D341Med (cell line): ENCODE measurements around the gene MUTYH.

ENCODE experiments used
- DNase-seq: peaks from one replicate; pipeline ENCODE4 v3.0.0; 2012; ENCODE audit warnings: low spot score

MUTYH gene

GRCh38 chr1:45348966-45349677 is 8.9 kb upstream of the MUTYH start:
- no peak for DNase-seq

GRCh38 chr1:45348609-45348965 is 8.3 kb upstream of the MUTYH start:
- DNase-seq: no peak

GRCh38 chr1:45348020-45348419 is 7.8 kb upstream of the MUTYH start:
- no peak for DNase-seq

DNA sequence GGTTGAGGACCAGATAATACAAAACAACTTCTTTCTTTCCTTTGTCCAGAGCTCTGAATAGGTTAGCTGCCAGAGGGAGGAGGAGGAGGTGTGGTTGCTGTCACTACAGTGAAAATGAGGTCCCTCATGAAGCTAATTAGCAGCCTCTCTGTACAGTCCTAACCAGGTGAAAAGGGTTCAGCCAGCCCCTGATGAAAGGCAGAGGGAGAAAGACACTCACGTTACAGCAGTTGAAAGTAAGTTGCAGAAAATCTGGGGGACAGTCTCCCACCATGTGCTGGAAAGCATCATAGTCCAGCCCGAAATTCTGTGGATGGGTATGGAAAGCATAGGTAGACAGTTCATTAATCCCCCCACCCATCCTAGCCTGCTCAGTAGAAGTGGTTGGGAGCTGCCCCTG is 6.2 kb upstream of the MUTYH start:
- no peak for DNase-seq

GRCh38 chr1:45345014-45345413 is 4.8 kb upstream of the MUTYH start:
- DNase-seq: no peak

DNA sequence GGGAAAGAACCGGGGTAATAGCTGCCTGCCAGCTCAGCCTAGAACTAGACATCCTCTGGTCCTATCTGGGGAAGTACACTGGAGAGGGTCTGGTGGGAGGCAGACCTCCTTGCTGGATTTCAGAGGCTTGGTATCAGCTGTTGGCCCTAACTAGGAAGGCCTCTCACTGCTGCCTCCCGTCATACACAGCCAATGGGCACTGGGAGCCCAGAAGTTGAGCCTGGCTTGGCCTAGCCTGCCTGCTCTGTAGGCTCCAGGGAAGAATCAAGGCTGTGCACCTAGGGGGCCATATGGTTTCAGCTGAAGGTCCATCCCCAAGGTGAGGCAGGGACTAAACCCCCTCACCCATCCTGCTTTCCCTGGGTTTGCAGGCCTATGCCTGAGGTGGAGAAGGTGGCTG is 4.3 kb upstream of the MUTYH start:
- no peak for DNase-seq

- no peak for DNase-seq
Measured at GRCh38 chr1:45340816-45341466, 701 bp upstream of the MUTYH start.

DNA sequence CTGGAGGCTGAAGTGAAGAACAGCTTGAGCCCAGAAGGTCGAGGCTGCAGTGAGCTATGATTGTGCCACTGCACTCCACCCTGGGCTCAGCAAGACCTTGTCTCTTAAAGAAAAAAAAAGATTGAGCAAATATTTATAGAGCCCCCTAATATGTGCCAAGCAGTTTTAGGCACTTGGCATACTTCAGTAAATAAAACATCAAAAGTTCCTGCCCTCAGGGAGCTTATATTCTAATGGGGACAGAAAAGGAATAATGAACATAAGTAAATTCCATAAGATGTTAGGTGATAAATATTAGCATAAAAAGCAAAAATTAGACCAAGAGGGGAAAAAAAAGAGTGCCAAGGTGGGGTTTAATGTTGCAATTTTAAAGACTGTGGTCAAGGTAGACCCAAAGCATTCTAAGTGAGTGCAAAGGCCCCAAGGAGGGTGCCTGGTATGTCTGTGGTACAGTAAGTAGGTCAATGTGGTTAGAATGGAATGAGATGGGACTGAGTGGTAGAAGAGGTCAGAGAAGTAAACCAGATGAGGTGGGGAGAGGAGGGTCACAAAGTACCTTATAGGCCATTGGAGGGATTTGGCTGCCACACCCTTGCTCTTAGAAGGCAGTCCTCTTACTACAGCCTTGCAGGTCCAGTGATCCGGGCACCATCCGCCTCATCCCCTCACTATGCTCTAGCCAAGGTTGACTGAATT is 2.5 kb downstream of the MUTYH start:
- DNase-seq: no peak

DNA sequence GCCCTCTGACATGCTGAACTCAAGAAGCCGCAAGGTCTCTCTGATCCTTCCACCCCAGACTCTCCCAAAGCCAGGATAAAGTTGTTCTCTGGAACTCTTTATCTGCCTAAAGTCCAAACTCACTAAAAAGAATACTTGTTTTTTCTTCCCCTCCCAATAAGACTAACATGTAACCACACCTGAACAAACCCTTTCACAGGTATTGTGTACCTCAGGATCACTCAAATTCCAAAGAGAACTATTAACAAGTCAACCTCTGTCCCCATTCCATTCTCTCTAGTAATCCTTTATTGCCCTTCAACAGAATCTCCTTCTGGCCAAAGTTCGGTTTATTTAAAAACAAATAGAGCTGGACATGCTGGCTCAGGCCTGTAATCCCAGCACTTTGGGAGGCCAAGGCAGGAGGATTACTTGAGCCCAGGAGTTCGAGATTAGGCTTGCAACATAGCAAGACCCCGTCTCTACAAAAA is 4.3 kb downstream of the MUTYH start:
- DNase-seq: no peak

DNA sequence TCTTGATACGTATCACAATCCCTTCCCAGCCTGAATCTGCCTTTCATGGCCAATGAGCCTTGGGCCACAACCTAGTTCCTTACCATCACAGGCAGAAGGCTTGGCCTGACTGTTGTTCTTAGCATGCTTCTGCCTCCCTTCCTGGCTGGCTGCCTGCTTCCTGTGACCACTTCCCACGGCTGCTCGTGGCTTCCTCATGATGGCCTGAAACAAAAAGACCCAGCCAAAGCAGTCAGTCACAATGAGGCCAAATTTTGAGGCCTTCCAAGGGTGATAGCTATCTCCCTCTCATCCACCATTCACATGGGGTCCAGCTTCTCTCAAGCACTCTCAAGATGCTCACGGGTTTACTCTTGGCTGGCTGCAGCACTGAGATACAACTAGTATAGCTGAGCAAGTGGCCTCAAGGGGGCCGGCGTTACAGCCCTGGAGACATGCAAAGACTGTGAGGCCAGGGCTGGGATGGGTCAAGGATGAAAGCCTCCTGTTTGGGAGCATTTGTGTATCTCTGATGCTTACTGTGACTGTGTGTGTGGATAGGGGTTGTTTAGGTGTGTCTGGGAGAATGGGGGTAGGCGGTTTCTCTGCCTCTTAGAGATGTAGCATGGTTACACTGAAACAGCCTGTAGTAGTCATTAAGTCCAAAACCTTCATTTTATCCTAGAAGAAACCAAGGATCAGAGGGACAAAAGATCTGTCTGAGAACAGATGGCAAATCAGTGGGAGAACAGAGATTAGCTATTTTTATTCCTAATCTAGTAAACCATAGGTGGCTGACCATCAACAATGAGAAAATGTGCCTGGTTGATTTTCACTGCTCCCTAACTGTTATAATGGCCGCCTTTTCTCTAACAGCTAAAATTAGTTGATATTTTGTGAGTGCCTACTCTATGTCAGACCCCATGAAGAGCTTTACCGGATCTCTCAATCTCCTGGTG is 5.7 kb downstream of the MUTYH start:
- DNase-seq: no peak

GRCh38 chr1:45332346-45332720 is 7.9 kb downstream of the MUTYH start:
- DNase-seq: no peak

DNA sequence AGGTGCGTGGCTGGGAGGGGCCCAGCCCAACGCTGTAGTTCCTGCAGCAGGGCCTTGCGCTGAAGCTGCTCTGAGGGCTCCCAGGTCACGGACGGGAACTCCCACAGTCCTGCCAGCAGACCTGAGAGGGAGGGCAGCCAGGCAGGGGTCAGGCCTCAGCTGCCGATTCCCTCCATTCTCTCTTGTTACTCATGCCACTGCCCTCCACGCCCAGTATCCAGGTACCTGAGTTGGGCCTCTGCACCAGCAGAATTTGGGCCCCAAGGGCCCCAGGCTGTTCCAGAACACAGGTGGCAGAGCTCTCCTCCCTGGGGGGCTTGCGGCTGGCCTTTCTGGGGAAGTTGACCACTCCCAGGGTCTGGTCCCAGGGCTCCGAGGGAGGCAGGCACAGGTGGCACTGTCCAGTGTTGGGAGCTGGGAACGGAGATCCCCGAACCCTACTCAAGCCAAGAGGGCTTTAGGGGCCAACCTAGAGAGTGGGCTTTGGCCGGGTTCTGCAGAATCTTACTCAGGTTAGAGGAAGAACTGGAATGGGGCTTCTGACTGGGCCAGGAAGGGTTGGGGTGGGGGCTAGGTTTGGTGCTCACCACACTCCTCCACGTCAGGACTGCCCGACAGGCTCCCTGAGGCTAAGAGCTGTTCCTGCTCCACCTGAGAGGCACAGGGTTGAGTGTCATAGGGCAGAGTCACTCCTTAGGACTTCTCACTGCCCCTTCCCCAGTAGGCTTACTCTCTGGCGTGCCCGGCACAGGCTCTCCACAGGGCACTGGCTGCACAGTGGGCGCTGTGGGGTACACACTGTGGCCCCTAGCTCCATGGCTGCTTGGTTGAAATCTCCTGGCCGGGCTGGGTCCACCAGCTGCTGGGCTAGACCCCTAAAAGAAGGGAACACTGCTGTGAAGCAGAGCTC is 8.5 kb downstream of the MUTYH start:
- no peak for DNase-seq

GRCh38 chr1:45329445-45329844 is 10.8 kb downstream of the MUTYH start:
- DNase-seq: no peak

DNA sequence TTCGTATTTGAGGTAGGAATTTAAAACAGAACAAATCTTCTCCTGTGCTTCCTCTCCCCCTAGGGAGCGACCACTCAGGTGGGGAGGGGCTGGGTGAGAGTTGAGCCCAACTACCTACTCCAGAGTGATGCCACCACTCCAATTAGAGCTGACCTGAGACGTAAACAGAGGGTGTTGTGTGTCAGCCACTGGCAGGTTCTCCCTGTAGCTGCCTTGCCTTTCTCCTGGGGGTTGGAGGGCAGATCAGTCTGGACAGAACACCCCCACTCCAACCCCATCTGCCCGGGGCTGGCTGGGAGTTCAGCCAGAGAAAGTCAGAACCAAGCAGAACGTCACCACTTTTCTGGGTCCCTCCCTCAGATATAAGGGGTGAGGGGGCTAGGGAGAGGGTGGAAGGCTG is 11.6 kb downstream of the MUTYH start:
- DNase-seq: no peak

- peak; percentile 54 for DNase-seq
Measured at GRCh38 chr1:45327644-45328515, 12.4 kb downstream of the MUTYH start.

- DNase-seq: peak; percentile 91
Measured at GRCh38 chr1:45326627-45327623, 13.3 kb downstream of the MUTYH start, which contains the start of gene HPDL. Gene HPDL, plus strand, starts transcription at chr1:45326895. Its CDS starts 254 bp downstream, at chr1:45327149.

GRCh38 chr1:45325851-45326506 is 14.3 kb downstream of the MUTYH start:
- no peak for DNase-seq

GRCh38 chr1:45322486-45323040 is 17.7 kb downstream of the MUTYH start:
- DNase-seq: no peak
